HG02840 (cell line): ENCODE data around the gene TMEM9B.
A peak's percentile ranks its signal among the peaks of the same experiment; 100 is the strongest.
"Not testable (repeated sequence)": the region's sequence is repeated elsewhere in the genome, so short reads cannot be mapped to it uniquely, and the experiment has no call there.

Experiments
- ATAC-seq: cut with Tn5 transposase; IDR thresholded peaks from one replicate; pipeline ENCODE4 v1.9.1; 2021; ENCODE audit warnings: mild to moderate bottlenecking, moderate library complexity, moderate number of reproducible peaks; ENCODE audit not compliant: unreplicated experiment, low FRiP score

Gene TMEM9B

GRCh38 chr11:8964324-8965320 lies at the start of gene TMEM9B:
TSS of gene TMEM9B (minus strand) at chr11:8964442. CDS start at chr11:8964313, 129 bp downstream.
- peak; percentile 83 for ATAC-seq

- no peak for ATAC-seq
These were observed 49.1 kb upstream of the TMEM9B start for GRCh38 chr11:9013373-9013772.

DNA sequence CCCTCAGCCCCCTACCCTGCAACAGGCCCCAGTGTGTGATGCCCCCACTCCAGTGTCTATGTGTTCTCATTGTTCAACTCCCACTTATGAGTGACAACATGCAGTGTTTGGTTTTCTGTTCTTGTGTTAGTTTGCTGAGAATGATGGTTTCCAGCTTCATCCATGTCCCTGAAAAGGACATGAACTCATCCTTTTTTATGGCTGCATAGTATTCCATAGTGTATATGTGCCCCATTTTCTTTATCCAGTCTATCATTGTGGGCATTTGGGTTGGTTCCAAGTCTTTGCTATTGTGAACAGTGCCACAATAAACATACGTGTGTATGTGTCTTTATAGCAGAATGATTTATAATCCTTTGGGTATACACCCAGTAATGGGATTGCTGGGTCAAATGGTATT lies 45.3 kb upstream of the TMEM9B start:
- not testable (repeated sequence) for ATAC-seq

GRCh38 chr11:9008661-9009060 lies 44.4 kb upstream of the TMEM9B start:
- ATAC-seq = no peak

DNA sequence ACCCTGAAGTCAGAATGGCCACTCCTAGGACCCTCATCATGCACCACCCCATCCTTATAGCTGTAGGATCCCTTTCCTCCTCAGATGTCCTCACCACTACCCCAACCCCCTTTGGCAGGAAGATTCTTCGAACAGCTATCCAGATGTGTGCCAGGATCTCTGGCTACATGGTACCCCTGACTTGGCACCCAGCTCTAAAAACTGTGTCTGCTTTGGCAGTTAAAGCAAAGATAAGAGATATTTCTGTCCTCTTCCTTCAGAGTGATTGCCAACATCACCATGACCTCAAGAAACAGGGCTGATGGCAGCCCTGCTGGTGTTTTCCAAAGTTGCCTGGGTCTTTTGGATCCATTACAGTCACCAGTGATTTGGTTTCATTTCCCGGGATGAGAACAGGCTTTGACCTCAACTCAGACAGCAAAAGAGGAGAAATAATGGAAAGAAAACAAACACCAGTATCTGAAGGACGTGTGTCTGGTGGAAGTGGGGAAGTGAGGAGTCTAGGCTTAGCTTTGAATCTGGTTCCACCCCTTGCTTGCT lies 43.8 kb upstream of the TMEM9B start:
- no peak for ATAC-seq

GRCh38 chr11:9005087-9005486 lies 40.8 kb upstream of the TMEM9B start:
- ATAC-seq = no peak

- ATAC-seq = no peak
These were observed 40.1 kb upstream of the TMEM9B start for GRCh38 chr11:9004183-9004926.

DNA sequence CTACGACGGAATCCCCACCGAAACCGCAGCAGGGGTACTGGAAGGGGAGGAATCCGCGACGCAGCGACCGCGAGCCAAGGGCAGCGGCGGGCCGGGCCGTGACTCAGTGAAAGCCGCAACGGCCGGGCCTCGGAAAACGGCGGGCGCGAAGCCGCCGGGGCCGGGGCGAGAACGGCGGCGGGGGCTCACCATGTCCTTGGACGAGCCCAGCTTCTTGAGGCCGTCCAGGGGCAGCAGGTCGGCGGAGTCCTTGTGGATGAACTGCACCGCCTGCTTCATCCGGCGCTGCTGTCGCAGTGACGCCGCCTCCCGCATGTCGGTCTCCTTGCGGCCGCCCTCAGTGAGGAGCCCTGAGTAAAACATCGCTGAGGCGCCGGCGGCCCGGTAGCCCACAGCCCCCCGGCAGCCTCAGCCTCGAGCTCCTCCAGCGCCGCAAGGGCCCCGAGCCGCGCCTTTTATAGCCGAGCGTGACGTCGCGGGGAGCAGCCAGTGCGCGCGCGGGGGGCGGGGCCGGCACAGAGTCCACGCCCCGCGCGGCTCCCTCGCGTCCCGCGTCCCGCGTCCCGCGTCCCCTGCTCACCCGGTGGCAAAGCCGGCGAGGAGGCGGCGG lies 39.4 kb upstream of the TMEM9B start, which contains the start of gene NRIP3:
Gene NRIP3 (minus strand): TSS at position 429 of the 610 bp plus-strand sequence. CDS start 66 bp downstream, at position 363.
- ATAC-seq = no peak

GRCh38 chr11:9002920-9003572 lies 38.8 kb upstream of the TMEM9B start:
- ATAC-seq = no peak

- ATAC-seq = no peak
These were observed 37.5 kb upstream of the TMEM9B start for GRCh38 chr11:9001736-9002135.

- no peak for ATAC-seq
These were observed 33.8 kb upstream of the TMEM9B start for GRCh38 chr11:8998017-8998416.

DNA sequence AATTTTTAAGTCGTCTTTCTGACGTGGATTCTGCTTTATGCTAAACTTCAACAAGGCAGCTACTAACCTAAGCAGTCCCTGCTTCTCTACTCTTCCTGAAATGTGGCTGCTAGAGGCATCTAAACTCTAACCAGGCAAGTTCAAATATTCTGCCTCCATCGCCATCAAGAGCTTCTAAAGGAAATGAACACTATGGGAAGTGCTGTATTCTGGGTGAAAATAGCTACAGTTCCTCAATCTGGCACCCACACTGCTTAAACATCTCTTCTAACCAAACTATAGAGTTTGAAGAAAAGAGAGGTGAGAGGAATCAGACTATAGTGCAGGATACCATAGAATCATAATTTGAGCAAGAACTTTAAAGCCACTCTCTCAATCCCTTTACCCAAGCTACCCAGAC lies 33.2 kb upstream of the TMEM9B start:
- no peak for ATAC-seq

- ATAC-seq = no peak
These were observed 25.2 kb upstream of the TMEM9B start for GRCh38 chr11:8989453-8989852.

DNA sequence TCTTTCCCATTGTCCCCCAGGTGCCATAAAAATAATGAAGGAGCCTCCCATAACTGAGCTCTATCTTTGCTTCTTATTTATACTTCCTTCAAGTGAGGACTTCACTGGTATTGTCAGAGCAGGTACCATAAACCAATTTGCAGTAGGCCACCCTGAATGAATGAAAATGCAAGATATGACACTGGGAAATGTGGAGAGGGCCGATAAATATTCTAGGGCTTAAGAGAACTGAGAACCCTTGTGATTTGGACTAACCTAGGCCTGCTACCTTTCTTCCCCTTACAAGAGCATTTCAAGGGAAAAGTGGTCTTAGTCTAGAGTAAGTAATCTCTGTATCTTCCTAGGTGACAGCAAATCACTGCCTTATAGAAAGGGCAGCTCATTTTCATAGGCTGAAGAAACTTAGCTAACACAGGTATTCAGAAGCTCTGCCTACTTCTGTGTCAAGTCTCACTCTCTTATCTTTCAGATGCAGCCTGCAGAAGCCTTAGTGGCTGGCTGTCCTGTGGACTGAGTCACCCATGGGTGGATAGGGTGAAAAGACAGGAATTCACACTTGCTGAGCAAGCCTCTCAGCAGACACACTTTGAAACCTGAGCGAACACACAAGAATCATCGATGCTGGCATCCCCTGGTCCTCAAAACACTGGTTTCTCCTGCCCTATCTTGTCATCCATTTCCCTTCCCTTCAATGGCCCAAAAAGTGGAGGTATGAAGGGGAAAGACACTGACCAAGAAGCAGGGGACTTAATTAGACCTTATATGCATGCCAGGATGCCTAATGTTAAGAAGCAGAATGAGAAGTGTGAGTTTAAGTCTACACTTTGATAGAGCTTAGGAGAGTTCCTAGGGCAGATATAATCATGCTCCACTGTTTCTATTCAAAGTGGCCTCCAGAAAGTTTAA lies 24.3 kb upstream of the TMEM9B start:
- ATAC-seq = no peak

GRCh38 chr11:8987446-8987845 lies 23.2 kb upstream of the TMEM9B start:
- ATAC-seq = no peak

- not testable (repeated sequence) for ATAC-seq
These were observed 22.5 kb upstream of the TMEM9B start for GRCh38 chr11:8986772-8987171.

DNA sequence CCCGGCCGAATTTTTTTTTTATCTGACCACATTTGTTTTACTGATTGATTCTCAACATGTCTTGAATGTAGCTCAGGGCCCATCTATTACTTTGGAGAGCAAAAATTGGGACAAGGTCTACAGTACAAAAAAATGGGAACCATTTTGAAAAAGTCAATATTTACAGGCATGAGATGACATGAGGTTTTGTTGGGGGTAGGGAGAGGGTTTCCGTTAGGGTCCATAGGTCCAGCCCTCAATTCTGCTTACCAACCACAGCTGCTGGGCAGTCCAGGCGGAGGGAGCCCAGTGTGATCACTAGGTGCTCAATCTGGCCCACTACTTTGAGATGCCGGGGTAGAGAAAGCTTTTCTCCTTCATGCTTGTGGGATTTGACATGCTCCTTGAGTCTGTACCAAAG lies 21.2 kb upstream of the TMEM9B start:
- ATAC-seq = no peak

- no peak for ATAC-seq
These were observed 19.3 kb upstream of the TMEM9B start for GRCh38 chr11:8983552-8983951.

DNA sequence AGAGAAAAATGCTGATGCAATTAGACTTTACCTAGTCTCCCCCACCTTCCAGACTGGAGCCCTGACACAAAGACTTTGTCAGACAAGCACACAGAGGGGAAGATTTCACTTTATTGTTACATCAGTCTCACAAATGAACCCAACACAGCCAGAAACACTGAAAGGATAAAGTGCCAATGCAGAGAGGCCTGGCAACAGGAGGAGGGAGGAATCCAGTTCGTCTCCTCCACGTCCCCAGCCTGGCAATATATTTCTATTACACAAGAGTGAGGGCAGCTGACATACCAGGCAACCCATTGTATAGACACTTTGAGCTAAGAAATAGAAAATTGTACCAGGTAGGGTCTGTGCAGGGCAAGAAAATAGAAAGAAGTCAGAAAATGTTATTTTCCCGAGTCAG lies 16.2 kb upstream of the TMEM9B start:
- ATAC-seq = no peak
